Stimulated activated CD8-positive, alpha-beta memory T cell treated with anti-CD3 and anti-CD28 coated beads, Interleukin-12 subunit alpha, Interleukin-12 subunit beta, amount 100 ng/mL, for 4 hours (primary cell): Measurements from ENCODE around the gene BRICD5.

Source experiments
- DNase-seq: peaks from one replicate; pipeline ENCODE4 v3.0.0-alpha.2; 2020; ENCODE audit warnings: low read depth

Gene BRICD5

DNA sequence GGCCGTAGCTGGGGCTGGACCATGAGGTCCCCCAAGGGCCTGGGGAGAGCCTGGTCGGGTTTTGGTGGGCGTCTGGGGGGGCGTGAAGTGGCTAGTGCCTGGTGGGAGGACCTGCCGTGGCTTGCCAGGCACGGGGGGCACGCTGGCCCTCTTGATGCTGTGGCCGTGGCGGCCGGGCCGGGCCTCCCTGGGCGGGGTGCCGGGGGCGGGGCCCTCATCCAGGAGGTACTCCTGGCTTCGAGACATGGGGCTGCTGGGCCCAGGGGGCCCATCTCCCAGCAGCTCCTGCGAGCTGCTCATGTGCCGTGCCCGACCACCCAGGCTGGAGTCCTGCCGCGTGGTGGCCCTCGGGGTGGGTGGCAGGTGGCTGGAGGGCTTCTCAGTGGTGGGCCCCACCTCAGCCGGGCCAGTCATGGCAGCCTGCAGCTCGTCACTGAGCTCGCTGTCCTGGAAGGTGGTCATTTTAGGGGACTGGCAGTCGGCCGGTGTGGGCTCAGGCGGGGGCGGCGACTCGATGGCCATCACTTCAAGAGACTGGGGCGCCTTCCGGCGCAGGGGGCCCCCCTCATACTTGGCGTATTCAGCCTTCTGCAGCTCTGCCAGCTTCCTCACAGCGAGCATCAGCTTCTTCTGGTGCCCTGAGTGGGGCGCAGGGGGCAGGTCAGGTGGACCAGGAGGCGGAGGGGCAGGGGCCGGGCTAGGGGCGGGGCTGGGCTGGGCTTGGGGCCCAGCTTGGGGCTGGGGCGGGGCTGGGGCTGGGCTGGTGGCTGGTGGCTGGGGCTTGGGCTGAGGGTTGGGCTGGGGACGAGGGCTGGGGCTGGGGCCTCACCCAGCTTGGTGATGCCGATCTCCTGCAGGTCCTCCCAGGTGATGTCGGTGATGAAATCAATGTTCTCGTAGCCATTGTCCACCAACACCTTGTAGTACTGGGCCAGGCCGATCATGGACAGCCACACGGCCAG, 29.4 kb downstream of the BRICD5 start:
- DNase-seq, result no peak

DNA sequence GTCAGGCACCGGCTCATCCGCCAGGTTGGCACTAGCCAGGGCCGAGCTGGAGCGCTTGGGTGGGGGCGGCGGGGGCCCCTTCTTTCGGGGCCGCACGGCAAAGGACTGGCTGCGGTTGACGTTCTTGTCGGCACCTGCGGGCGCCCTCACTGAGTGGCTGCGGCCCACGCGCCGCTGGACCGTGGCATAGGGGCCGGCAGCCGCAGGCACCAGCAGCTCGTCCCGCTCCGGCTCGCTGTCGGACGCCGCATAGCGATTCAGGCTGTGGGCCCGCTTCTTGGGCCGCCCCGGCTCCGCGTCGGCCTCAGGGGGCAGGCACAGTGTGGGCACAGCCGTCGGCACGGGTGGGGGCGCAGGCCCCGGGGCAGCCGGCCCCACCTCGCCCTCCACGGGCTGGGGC, 30.2 kb downstream of the BRICD5 start:
- no peak for DNase-seq

DNA sequence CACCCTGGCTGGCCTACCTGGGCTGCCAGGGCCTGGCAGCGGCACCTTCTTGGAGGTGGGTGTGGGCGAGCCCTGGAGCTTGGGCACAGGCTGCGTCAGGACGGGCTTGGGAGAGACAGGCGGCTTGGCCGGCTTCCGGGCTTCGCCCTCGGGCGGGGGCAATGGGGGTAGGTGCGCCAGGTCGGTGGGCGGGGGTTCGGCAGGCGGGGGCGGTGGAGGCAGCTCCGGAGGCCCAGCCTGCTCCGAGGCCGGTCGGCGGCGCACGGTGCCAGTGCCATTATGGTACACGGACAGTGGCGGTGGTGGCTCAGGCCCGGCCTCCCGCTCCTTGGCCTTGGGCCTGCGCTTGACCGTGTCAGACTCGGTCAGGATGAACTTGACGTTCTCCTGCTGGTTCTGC, 31.1 kb downstream of the BRICD5 start:
- DNase-seq, result no peak

DNA sequence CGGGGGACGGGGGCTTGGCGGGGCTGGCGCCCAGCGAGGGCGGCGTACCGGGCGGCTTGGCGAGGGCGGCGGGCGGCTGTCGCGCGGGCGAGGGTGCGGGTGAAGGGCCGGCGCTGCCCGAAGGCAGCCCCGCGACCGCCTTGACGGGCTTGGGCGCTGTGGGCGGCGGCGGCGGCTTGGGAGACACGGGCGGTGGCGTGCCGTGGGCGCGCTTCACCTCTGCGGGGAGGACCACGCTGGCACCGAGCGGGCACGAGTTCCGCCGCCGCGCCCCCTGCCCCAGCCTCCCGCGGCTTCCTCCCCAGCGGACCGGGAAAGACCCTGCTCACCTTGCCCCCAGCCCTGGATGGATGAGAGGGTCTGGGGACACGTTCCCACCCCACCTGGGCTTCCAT, 31.6 kb downstream of the BRICD5 start:
- DNase-seq, result no peak

DNA sequence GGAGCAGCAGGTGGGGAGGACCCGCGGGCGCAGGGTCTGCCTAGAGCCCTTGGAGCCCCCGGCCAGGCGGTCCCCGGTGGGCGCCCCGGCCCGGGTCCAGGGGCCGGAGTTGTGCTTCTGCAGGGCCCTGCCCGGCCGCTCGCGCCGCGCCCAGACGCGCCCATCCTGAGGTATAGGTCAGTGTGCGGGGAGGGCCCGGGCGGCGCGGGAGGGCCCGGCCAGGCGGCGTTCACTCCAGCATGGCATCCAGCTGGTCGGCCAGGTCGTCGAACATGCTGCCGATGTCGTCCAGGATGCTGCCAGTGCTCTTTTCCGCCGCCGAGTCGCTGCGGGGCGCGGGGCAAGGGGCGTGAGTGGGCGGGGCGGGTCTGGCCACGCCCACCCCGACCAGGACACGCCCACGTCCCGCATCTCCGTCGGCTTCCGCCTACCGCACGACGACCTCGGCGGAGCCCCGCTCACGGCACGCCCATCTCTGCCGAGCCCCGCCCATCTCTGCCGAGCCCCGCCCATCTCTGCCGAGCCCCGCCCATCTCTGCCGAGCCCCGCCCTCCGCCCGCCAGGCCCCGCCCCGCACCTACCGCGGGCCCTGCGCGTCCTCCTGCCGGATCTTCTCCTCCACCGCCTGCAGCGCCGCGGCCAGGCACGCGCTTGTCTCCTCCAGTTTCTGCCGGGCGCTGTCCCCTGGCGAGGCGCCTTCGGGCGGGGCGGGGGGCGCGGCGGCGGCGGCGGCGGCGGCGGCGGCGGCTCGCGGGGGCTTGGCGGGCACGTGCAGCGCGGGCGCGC, 32.1 kb downstream of the BRICD5 start:
- no peak for DNase-seq

GRCh38 chr16:2177561-2177960, 33.1 kb downstream of the BRICD5 start:
- no peak for DNase-seq

GRCh38 chr16:2177101-2177500, 33.6 kb downstream of the BRICD5 start:
- no peak for DNase-seq

GRCh38 chr16:2176047-2176446, 34.6 kb downstream of the BRICD5 start:
- no peak for DNase-seq

DNA sequence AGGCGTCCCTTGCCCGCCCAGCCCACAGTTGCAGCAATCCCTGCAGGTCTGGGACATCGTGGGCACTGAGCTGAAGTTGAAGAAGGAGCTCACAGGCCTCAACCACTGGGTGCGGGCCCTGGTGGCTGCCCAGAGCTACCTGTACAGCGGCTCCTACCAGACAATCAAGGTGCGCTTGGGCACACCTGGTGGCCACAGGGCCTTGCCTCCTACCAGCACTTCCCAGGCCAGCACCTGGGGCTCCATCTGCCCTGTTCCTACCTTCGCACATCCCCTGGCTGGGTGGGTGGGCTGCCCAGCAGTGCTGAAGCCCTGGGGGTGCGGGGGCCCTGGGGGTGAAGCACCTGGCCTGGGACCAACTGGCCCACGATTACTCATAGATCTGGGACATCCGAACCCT, 35.2 kb downstream of the BRICD5 start:
- DNase-seq, result no peak

GRCh38 chr16:2174396-2175131, 36.1 kb downstream of the BRICD5 start:
- DNase-seq, result no peak

GRCh38 chr16:2173916-2174315, 36.7 kb downstream of the BRICD5 start:
- no peak for DNase-seq

- DNase-seq, result no peak
These were observed 37.3 kb downstream of the BRICD5 start for GRCh38 chr16:2173366-2173765.

DNA sequence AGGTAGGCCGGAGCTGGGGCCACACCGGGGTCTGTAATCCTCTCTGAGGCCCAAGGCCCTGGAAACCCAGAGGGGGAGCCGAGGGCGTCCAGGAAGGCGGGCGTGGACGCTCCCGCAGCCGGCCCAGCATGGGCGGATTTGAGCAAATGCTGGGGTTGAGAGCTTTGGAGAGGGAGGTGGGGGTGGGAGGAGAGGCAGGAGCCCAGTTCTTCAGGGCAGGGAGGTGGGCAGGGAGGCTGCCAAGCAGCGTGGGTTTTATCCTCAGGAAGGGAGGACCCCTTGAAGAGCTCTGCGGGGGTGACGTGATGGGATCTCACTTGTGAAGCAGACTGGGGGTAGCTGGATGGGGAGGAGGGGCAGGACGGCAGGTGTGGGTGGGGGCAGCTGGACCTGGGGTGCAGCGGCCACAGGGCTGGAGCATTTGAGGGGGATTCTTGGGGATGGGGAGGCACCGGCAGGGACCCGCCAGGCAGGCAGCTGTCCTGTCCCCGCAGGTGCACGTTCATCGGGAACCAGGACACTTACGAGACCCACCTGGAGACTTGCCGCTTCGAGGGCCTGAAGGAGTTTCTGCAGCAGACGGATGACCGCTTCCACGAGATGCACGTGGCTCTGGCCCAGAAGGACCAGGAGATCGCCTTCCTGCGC, 37.9 kb downstream of the BRICD5 start:
- DNase-seq, result no peak

DNA sequence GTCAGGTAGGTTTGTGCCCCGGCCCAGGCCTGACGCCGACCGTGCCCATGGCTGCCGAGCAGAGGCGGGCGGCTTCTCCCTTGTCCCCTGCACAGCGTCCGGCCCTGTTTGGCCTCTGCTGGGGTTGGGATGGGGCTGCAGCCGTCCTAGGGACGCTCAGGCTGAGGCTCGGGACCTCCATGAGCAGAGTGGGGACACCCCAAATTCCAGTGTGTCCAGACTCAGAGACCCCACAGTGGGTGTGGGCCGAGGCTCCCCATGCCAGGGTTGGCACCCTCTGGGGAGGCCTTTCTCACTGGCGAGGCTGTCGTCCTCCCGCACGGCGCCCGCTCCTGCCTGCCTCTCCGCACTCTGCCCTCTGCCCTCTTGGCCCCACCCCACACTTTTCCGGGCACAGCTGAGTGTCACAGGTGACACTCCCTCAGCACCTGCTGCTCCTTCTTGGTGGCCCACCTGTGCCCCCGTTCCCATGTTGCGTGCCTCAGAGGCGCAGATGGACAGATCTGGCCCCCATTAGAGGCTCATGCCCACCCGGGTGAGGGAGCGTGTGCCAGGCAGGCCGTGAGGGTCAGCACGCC, 39.0 kb downstream of the BRICD5 start:
- DNase-seq, result no peak

DNA sequence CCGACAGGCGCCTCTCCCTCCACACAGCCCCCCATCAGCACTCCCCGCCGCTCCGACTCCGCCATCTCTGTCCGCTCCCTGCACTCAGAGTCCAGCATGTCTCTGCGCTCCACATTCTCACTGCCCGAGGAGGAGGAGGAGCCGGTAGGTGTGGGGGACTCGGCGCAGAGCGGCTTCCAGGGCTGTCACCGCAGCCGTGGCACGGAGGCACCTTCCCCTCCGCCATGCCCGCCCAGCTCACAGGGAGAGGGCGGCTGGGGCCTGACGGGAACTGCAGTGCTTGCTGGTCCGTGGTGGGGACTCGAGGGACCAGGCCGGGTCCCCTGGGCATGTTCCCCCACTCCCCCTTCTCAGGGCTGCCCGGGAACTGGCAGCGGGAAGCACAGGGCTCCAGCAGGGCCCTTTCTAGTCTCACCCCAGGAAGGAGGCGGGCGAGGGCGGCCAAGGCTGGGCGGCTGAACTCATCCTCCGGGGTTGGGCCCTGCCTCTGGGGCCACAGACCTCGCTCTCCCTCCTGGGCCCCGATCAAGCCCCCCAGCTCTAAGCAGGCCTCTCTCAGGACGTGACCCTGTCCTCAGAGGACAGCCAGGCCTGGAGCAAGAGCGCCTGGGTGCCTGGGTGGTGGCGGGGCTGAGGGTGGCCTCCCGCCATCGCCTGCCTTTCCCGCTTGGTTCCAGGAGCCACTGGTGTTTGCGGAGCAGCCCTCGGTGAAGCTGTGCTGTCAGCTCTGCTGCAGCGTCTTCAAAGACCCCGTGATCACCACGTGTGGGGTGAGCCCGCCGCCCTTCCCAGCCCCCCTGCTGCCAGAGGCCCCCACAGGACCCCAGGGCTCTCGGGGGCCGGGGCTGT, 39.9 kb downstream of the BRICD5 start:
- DNase-seq, result no peak

DNA sequence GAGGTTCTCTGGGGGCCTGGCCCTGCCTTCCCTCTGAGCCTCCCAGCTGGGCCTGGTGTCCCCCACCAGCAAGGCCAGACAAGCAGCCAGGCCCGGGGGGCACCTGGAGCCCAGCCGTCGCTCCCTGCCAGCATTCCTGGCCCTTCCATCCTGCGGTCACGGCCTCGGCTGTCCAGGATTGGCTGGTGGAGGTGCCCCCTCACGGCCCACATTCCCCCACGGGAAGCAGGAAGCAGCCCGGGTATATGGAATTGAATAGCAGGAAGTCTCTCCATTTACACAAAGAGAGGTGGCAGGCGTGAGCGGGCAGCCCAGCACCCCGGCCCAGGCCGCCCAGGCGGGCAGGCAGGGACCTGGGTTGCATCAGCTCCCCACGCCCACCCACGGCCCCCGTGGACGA, 40.6 kb downstream of the BRICD5 start:
- no peak for DNase-seq

GRCh38 chr16:2167068-2167638, 43.5 kb downstream of the BRICD5 start:
- DNase-seq, result no peak

- no peak for DNase-seq
These were observed 44.2 kb downstream of the BRICD5 start for GRCh38 chr16:2166263-2167067.

DNA sequence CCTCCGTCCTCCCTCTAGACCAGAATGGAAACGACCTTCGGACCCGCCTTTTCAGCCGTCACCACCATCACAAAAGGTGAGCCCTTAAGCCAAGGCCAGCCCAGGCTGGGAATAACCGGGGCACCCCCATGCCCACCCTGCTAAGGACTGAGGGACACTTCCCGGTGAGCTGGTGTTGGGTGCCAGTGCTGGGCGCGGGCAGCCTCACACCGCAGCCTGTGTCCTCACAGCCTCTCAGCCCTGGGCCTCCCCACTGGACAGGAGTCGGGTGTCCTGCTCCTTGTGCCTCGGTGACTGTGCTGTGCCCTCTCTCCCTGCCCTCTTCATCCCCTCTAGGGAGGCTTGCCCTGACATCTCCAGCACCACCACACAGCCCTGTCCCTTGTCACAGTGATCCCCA, 44.8 kb downstream of the BRICD5 start:
- DNase-seq, result no peak
